ENCODE measurements around the gene ERBB4. TPM values are rescaled to one million over a fixed set of nuclear protein-coding genes. Genes with fewer than 3 reads are reported as not detected.

The ERBB4 gene
- total RNA-seq, 1 donor from 2014 or later: 10.2 TPM

DNA sequence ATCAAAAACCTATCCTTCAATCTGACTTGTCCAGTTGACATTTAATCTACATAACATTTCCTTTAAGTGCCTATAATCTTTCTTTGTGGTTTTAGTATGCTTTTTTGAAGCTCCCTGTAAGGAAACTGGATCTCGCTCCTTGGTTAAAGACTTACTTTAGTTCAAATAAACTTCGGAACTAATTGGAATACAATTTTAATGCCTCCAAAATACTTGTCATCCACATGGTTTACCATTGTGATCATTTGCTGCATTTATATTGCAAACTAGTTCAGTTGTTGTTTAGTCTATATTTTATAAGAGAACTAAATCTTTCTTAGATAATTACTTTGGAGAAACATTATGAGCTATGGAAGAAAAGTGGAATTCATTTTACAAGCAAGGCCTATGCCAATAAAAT lies 496.0 kb downstream of the ERBB4 start:
- TF ChIP-seq, protein P1, sequence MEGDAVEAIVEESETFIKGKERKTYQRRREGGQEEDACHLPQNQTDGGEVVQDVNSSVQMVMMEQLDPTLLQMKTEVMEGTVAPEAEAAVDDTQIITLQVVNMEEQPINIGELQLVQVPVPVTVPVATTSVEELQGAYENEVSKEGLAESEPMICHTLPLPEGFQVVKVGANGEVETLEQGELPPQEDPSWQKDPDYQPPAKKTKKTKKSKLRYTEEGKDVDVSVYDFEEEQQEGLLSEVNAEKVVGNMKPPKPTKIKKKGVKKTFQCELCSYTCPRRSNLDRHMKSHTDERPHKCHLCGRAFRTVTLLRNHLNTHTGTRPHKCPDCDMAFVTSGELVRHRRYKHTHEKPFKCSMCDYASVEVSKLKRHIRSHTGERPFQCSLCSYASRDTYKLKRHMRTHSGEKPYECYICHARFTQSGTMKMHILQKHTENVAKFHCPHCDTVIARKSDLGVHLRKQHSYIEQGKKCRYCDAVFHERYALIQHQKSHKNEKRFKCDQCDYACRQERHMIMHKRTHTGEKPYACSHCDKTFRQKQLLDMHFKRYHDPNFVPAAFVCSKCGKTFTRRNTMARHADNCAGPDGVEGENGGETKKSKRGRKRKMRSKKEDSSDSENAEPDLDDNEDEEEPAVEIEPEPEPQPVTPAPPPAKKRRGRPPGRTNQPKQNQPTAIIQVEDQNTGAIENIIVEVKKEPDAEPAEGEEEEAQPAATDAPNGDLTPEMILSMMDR (conservative IDR thresholded peaks at IDR 0.05): no peak
- Mint-ChIP-seq H3K36me3 (ENCODE audit: low read depth) (no peaks in the 10 kb centered on the region), H3K9me3 (no peaks in the 10 kb centered on the region), H3K4me1 (peaks cover 2% of the 10 kb centered on the region), H3K27me3 (ENCODE audit: low read depth) (no peaks in the 10 kb centered on the region), H3K4me3 (no peak overlapping the region), H3K27ac (ENCODE audit: unreplicated experiment) (no peak overlapping the region)
- DNase-seq (ENCODE audit: low read depth, low spot score): no peak

DNA sequence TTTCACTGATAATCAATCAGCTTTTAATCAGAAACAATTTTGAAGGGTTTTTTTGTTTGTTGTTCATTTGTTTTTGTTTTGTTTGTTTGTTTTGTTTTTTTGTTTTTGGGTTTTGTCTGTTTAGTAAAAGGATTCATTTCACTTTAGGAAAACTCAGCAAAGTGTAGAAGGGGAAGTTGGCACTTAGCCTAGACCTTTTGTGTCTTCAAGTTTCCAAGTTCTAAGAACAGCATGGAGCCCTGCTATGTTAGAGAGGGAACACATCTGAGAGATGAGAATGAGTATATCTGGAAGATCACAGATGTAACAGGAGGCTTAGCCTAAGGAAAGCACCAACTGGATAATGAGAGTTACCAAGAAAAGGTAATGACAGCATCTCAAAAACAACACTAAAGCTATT lies 501.5 kb downstream of the ERBB4 start:
- H3K27me3 Mint-ChIP-seq (ENCODE audit: low read depth): no peaks in the 10 kb centered on the region
- no peaks in the 10 kb centered on the region for H3K9me3 Mint-ChIP-seq
- H3K27ac Mint-ChIP-seq (ENCODE audit: unreplicated experiment): peak overlapping the region; percentile 57
- no peaks in the 10 kb centered on the region for H3K36me3 Mint-ChIP-seq (ENCODE audit: low read depth)
- TF ChIP-seq, protein P1 (conservative IDR thresholded peaks at IDR 0.05): no peak
- no peak overlapping the region for H3K4me3 Mint-ChIP-seq
- DNase-seq (ENCODE audit: low read depth, low spot score): no peak
- H3K4me1 Mint-ChIP-seq: peaks cover 4% of the 10 kb centered on the region

DNA sequence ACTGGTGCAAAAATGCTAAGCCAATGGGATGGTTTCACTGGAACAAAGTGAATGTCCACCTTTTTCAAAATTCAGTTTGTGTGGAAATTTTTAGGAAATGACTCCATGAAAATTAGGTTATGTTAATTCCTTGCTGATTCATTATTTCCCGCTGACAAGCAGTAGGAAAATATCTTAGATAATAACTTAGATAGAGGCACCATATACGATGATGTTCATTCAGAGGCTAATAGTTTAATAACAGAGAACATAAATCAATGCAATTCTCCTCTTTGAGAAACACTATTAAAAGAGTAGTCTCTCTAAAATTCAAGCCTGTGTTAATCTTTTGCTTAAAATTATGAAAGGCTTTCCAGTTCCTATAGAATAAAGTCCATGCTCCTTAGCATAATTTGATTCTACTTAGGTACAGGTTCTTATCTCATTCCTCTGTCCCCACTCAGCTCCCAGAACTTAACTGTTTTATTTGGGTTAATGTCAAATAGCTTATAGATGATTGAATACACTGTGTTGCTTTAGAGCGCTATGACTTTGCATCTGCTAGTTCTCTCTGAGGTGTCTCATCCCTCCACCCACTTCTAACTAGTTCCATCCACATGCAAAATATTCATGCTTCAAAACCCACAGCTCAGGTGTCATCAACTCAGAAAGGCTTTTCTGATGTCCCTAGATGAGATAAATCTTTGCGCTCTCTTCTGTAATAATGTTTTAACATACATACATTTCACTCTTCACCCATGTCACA lies 503.6 kb downstream of the ERBB4 start:
- DNase-seq (ENCODE audit: low read depth, low spot score): no peak
- Mint-ChIP-seq H3K9me3 (no peaks in the 10 kb centered on the region), H3K27ac (ENCODE audit: unreplicated experiment) (no peak overlapping the region), H3K36me3 (ENCODE audit: low read depth) (no peaks in the 10 kb centered on the region), H3K4me1 (peaks cover 4% of the 10 kb centered on the region), H3K27me3 (ENCODE audit: low read depth) (no peaks in the 10 kb centered on the region), H3K4me3 (no peak overlapping the region)
- TF ChIP-seq, protein P1 (conservative IDR thresholded peaks at IDR 0.05): no peak

DNA sequence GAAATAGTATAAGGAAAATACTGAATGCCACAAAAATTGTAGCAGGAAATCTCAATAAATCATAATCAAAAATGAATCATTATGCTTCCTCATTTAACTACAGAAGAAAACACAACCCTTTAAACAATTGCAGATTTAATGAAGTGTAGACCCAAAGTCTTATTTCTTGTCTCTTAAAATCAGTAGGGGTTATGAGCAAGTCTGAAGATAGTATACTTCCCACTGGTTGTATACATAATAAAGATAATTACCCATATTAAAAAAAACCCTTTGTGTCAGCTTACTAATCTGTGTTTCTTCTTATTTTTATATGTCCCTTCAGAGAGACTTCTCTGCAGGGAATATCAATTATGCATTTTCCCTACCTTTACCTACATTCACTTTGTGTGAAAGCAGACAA lies 504.7 kb downstream of the ERBB4 start:
- Mint-ChIP-seq H3K36me3 (ENCODE audit: low read depth) (no peaks in the 10 kb centered on the region), H3K27me3 (ENCODE audit: low read depth) (no peaks in the 10 kb centered on the region), H3K9me3 (no peaks in the 10 kb centered on the region), H3K4me3 (no peak overlapping the region), H3K27ac (ENCODE audit: unreplicated experiment) (no peak overlapping the region), H3K4me1 (peaks cover 8% of the 10 kb centered on the region)
- DNase-seq (ENCODE audit: low read depth, low spot score): no peak
- TF ChIP-seq, protein P1 (conservative IDR thresholded peaks at IDR 0.05): no peak

DNA sequence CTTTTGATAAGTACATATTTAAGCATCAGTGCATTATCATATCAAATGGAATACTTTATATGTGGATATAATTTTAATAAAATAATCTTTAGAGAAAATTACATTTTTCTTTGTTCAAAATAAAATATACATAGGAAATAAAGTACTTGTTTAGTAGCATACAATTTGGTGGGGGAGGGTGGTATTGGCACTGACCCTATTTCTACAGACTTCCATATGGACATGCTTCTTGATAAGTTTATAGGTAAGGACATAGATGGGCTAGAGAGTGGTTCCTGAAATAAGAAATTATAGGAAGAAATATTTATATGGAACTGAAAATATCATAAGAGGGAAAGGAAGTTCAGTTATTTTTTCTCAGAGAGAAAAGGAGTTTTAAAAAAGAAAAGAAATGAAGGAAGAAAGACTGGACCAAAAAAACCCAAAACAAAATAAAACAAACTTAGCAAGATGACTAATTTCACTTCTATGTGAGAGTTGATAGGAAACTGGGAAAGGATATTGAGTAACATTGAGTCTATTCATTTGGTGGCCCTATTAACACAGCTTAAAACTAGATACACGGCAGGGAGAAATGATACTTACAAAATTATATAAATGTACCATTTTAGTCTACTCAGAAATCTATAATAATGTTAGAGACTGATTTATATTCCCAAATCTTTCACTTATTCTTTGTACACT lies 505.9 kb downstream of the ERBB4 start:
- H3K9me3 Mint-ChIP-seq: no peaks in the 10 kb centered on the region
- no peaks in the 10 kb centered on the region for H3K36me3 Mint-ChIP-seq (ENCODE audit: low read depth)
- peaks cover 12% of the 10 kb centered on the region for H3K4me1 Mint-ChIP-seq
- TF ChIP-seq, protein P1 (conservative IDR thresholded peaks at IDR 0.05): no peak
- no peak for DNase-seq (ENCODE audit: low read depth, low spot score)
- no peak overlapping the region for H3K27ac Mint-ChIP-seq (ENCODE audit: unreplicated experiment)
- no peak overlapping the region for H3K4me3 Mint-ChIP-seq
- H3K27me3 Mint-ChIP-seq (ENCODE audit: low read depth): no peaks in the 10 kb centered on the region
